Esophagus squamous epithelium (tissue), 4 donors: ENCODE data around the gene PLXDC1.

ENCODE experiments used
- CTCF ChIP-seq, 6 experiments: fragments of 450-650 bp in 4 of 6; fragments of 200-600 bp in 2 of 6; sonication (generic) in 2 of 6; IDR thresholded peaks; one replicate each; pipeline ENCODE4 v1.5.1; 2016 to 2019; ENCODE audit warnings: antibody characterized with exemption in 6 of 6, mild to moderate bottlenecking in 4 of 6, moderate library complexity in 4 of 6
- POLR2A ChIP-seq, 4 donors: fragments of 450-650 bp; IDR thresholded peaks; one replicate each; pipeline ENCODE4 v1.6.1; 2017; ENCODE audit warnings: antibody characterized with exemption in 4 of 4, mild to moderate bottlenecking in 4 of 4, moderate library complexity in 3 of 4

- no peak for TF ChIP-seq CTCF (IDR thresholded peaks at IDR 0.05)
- TF ChIP-seq POLR2A (IDR thresholded peaks at IDR 0.05) = no peak
These were observed 73.6 kb downstream of the PLXDC1 start for GRCh38 chr17:39077866-39078265.
